ENCODE data around the gene STAP2.

- TF ChIP-seq CTCF (IDR thresholded peaks at IDR 0.05), result no peak
- TF ChIP-seq POLR2AphosphoS5 (IDR thresholded peaks at IDR 0.05), result no peak
Measured at GRCh38 chr19:4337906-4338440, 654 bp downstream of the STAP2 start.

Data from prostate gland (tissue), 2 donors.